Measurements from ENCODE around the gene TBC1D22A. TPM values are rescaled to one million over a fixed set of nuclear protein-coding genes. Genes with fewer than 3 reads are reported as not detected.

The TBC1D22A gene
- total RNA-seq, 4 donors from 2014 or later: 15.6 to 21.7 (median 20.5) TPM

DNA sequence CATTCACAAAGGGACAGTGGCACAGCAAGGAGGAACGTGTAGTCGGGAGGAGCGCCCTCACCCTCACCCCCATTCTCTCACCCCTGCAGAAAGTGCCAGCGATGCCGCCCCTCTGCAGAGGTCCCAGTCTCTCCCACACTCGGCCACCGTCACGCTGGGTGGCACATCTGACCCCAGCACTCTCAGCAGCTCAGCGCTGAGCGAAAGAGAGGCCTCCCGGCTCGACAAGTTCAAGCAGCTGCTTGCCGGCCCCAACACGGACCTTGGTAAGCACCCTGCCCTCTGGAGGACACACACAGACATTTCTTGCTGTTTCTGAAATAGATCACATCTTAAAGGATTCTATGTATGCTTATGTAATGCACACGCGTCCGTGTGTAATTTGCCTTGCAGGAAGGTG, 34.9 kb downstream of the TBC1D22A start:
- 26 to 50% methylated on average over 12 to 13 of the region's 17 CpGs for WGBS, 2 donors
- peaks cover 17 to 100% (median 29%) of the 10 kb centered on the region in 3 donors for H3K36me3 ChIP-seq
- no peaks in the 10 kb centered on the region for H3K9me3 ChIP-seq
- H3K27ac ChIP-seq: peak overlapping the region in 1 of 4 donors; percentile 0
- DNase-seq: no peak
- TF ChIP-seq POLR2A (IDR thresholded peaks at IDR 0.05) (no peak), CTCF (IDR thresholded peaks at IDR 0.05) (peak in 4 of 6 experiments; percentile 34 to 64 (median 44))
- H3K4me1 ChIP-seq: peaks cover 7 to 35% (median 10%) of the 10 kb centered on the region in 3 donors
- intact Hi-C loops (cut with DNase I): no loop called here
- no peaks in the 10 kb centered on the region for H3K27me3 ChIP-seq
- no peak overlapping the region for H3K4me3 ChIP-seq

GRCh38 chr22:46798041-46798365, 35.6 kb downstream of the TBC1D22A start:
- TF ChIP-seq CTCF (IDR thresholded peaks at IDR 0.05) (no peak), POLR2A (IDR thresholded peaks at IDR 0.05) (no peak)
- Histone ChIP-seq H3K4me3 (no peak overlapping the region), H3K9me3 (no peaks in the 10 kb centered on the region), H3K27me3 (no peaks in the 10 kb centered on the region), H3K36me3 (peaks cover 15 to 95% (median 29%) of the 10 kb centered on the region in 3 donors), H3K27ac (peak overlapping the region in 1 of 4 donors; percentile 5), H3K4me1 (peaks cover 3 to 30% (median 5%) of the 10 kb centered on the region in 3 donors)
- intact Hi-C loops (cut with DNase I): no loop called here
- no peak for DNase-seq
- 77 to 87% methylated on average over 3 to 4 of the region's 5 CpGs for WGBS, 2 donors

DNA sequence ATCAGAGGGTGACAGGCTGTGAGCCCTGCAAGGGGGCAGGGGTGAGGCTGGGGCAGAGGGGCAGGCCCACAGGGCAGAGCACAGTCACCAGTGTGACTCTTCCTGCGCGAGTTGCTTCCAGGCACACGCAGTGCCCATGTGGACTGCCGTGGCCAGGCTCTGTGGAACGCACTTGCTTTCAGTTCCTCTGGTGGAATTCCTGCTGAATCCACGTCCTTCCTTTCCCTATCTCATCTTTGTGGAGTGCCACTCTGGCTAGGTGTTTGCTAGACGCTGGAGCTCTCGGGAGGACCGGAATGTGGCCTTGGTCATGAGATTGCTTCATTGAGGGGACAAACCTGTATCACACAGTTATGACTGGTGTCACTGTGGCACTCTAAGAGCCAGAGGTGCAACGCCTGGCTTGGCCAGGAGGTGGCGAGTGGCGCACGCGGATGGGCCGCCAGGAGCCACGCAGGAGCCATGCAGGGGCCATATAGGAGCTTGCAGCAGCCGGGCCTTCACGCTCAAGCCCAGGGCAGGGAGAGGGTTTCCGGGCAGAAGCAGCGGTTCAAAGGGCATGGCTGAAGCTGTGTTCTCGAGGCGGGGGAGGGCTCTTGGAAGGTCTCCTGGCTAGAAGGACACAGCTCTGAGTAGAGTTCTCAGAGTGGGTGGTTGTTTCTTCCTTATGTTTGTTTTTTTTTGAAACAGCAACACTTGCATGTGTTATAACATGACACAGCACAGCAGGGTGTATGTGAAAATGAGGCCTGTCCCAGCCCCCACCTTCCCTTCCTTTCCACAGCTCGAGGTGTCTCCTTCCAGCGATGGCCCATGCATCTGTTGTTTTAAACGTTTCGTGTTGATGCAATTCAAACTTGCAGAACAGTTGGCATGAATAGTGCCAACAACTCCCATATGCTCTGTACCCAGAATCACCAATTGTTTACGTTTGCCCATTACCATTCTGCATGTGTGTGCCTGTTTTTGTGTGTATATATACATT, 36.2 kb downstream of the TBC1D22A start:
- Histone ChIP-seq H3K27ac (no peak overlapping the region), H3K36me3 (peaks cover 8 to 89% (median 26%) of the 10 kb centered on the region in 3 donors), H3K4me3 (no peak overlapping the region), H3K4me1 (peaks cover 3 to 32% (median 6%) of the 10 kb centered on the region in 3 donors), H3K27me3 (no peaks in the 10 kb centered on the region), H3K9me3 (no peaks in the 10 kb centered on the region)
- WGBS, 2 donors: 55 to 56% methylated on average over 12 to 19 of the region's 27 CpGs
- intact Hi-C loops (cut with DNase I): no loop called here
- no peak for DNase-seq
- peak; percentile 80 to 94 (median 89) for TF ChIP-seq CTCF (IDR thresholded peaks at IDR 0.05)
- no peak for TF ChIP-seq POLR2A (IDR thresholded peaks at IDR 0.05)

DNA sequence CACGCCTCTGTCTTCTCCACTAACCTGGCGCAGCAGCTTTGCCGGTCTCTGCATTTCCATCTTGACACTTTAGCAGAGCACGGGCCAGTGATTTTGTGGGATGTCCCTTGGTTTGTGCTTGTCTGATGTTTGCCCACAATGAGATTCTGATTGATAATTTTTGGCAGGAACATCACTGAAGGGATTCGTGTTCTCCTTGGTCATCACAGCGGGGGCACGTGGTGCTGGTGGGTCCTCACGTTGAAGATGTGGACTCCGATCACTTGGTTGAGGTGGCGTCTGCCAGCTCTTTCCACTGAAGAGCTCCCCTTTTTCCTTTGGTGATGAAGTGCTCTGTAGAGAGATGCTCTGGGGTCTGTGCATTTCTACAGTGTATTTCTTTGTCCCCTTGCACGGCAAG, 37.2 kb downstream of the TBC1D22A start:
- no peak overlapping the region for H3K4me3 ChIP-seq
- H3K36me3 ChIP-seq: peaks cover 5 to 88% (median 17%) of the 10 kb centered on the region in 3 donors
- WGBS, 2 donors: 91 to 92% methylated on average over 8 to 11 of the region's 11 CpGs
- TF ChIP-seq CTCF (IDR thresholded peaks at IDR 0.05) (no peak), POLR2A (IDR thresholded peaks at IDR 0.05) (no peak)
- H3K27ac ChIP-seq: no peak overlapping the region
- peaks cover 3 to 35% (median 6%) of the 10 kb centered on the region in 3 donors for H3K4me1 ChIP-seq
- intact Hi-C loops (cut with DNase I): no loop called here
- no peak for DNase-seq
- H3K9me3 ChIP-seq: no peaks in the 10 kb centered on the region
- no peaks in the 10 kb centered on the region for H3K27me3 ChIP-seq
